Calu3 (cell line): ENCODE data around the gene UMAD1. TPM values are rescaled to one million over a fixed set of nuclear protein-coding genes. Genes with fewer than 3 reads are reported as not detected.

Source experiments
- BruUV-seq: library from RNA; stranded (reverse); fragments of 400-500 nt; replicated peaks from 2 replicates; lab custom pipeline; 2021; lab: Mats Ljungman, UMichigan
- CTCF ChIA-PET: fragments of 300-600 bp; sonication (Branson Sonifier 250); formaldehyde crosslinking; loops from one replicate; lab custom pipeline; 2022; ENCODE audit warnings: antibody characterized with exemption; lab: Charles Lee
- DNase-seq: peaks from one replicate; pipeline ENCODE4 v3.0.0; 2022
- H3K27ac Mint-ChIP-seq: one replicate; pipeline ENCODE4 v1.8.0; 2022; ENCODE audit warnings: mixed read lengths; ENCODE audit not compliant: unreplicated experiment
- H3K27me3 Mint-ChIP-seq: one replicate; pipeline ENCODE4 v1.8.0; 2022; ENCODE audit warnings: mixed read lengths; ENCODE audit not compliant: unreplicated experiment
- H3K36me3 Mint-ChIP-seq: one replicate; pipeline ENCODE4 v1.8.0; 2022; ENCODE audit warnings: mild to moderate bottlenecking, moderate library complexity, mixed read lengths; ENCODE audit not compliant: insufficient read depth, unreplicated experiment
- H3K4me1 Mint-ChIP-seq: one replicate; pipeline ENCODE4 v1.8.0; 2022; ENCODE audit warnings: mild to moderate bottlenecking, low read depth, mixed read lengths; ENCODE audit not compliant: unreplicated experiment
- H3K4me3 Mint-ChIP-seq: one replicate; pipeline ENCODE4 v1.8.0; 2022; ENCODE audit warnings: mild to moderate bottlenecking, low read depth, moderate library complexity, mixed read lengths; ENCODE audit not compliant: unreplicated experiment
- H3K9me3 Mint-ChIP-seq: one replicate; pipeline ENCODE4 v1.8.0; 2022; ENCODE audit warnings: low read depth, mixed read lengths; ENCODE audit not compliant: unreplicated experiment
- intact Hi-C: fragments of 100-400 bp; cut with micrococcal nuclease; formaldehyde crosslinking; loops from one replicate; pipeline ENCODE4 v1.10.0; 2022; ENCODE audit not compliant: unreplicated experiment
- total RNA-seq: library from RNA; stranded (reverse); gene quantifications from 2 replicates; pipeline ENCODE4 v1.2.3, GENCODE V29; 2022
- TF ChIP-seq, protein P1 (sequence below): fragments of 200-600 bp; IDR thresholded peaks from one replicate; pipeline ENCODE4 v1.8.0; 2022; ENCODE audit warnings: antibody characterized with exemption; ENCODE audit not compliant: unreplicated experiment

The UMAD1 gene
- total RNA-seq, 1 experiment from 2014 or later = 25.2 TPM

DNA sequence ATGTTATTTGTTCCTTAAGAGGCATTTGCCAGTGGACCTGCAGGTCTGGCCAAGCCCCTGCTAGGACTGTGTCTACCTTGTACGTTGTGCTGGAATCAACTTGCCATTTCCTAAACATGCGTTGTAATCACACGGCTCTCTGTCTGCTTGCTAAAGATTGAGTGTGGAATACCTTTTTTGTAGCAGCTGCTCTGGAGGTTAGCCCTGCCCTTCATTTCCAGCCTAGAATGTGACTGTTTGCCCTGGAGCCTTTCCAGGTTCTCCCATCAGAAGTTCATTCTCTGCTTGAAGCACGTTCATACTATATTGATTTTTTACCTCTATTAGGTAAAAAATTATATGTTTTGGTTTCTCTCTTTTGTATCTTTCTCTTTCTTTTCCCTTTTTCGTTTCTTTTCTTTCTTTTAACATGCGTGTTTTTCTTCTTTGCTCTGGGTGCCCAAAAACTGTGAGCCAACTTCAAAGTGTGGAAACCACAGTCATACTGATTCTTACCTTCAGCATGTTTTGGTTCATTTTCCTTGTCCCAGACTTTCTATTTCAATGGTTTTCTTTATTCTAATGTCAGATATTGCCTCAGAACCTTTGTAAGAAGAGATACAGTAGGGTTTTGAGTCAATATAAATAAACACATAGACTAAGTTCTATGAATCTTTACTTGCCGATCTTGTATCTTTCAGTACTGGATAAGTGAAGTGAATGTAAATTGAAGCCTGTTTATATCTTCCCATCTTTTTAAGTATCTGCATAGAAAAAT lies 189.7 kb downstream of the UMAD1 start:
- no peaks in the 10 kb centered on the region for H3K36me3 Mint-ChIP-seq
- intact Hi-C loops = loop anchor here (1.0 kb wide), 1 partner anchor 22 kb away; no protein-coding TSS in a partner anchor
- peaks cover under 1% of the 10 kb centered on the region for H3K9me3 Mint-ChIP-seq
- DNase-seq = peak; percentile 42
- H3K27me3 Mint-ChIP-seq = no peaks in the 10 kb centered on the region
- peaks cover 14% of the 10 kb centered on the region for H3K4me1 Mint-ChIP-seq
- TF ChIP-seq, protein P1, sequence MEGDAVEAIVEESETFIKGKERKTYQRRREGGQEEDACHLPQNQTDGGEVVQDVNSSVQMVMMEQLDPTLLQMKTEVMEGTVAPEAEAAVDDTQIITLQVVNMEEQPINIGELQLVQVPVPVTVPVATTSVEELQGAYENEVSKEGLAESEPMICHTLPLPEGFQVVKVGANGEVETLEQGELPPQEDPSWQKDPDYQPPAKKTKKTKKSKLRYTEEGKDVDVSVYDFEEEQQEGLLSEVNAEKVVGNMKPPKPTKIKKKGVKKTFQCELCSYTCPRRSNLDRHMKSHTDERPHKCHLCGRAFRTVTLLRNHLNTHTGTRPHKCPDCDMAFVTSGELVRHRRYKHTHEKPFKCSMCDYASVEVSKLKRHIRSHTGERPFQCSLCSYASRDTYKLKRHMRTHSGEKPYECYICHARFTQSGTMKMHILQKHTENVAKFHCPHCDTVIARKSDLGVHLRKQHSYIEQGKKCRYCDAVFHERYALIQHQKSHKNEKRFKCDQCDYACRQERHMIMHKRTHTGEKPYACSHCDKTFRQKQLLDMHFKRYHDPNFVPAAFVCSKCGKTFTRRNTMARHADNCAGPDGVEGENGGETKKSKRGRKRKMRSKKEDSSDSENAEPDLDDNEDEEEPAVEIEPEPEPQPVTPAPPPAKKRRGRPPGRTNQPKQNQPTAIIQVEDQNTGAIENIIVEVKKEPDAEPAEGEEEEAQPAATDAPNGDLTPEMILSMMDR = no peak
- H3K4me3 Mint-ChIP-seq = no peak overlapping the region
- CTCF ChIA-PET = interaction anchor here (0.8 kb wide), 1 partner anchor 15 kb away, joined by 3 read pairs; no protein-coding TSS in a partner anchor
- H3K27ac Mint-ChIP-seq = peak overlapping the region; percentile 23
- BruUV-seq = no TSS peak

DNA sequence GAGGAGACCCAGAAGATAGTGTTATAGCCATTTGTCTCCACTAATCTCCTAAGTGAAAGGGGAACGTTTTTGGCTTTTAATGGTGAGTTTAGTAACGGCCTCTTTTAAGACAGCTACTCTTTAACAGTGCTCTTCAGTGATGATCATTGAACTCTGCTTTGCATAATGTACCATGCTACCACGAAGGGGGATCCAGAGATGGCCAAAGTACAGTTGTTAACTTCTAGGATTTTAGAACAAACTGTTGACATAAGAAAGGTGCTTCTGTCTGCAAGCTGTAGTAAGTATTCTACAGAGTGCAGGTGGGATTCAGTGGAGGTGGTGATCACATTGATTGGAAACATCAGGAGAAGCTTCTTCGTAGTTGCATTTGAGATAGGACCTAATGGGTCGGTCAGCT lies 192.0 kb downstream of the UMAD1 start:
- H3K27me3 Mint-ChIP-seq = no peaks in the 10 kb centered on the region
- H3K36me3 Mint-ChIP-seq = no peaks in the 10 kb centered on the region
- H3K4me3 Mint-ChIP-seq = no peak overlapping the region
- no peaks in the 10 kb centered on the region for H3K9me3 Mint-ChIP-seq
- peaks cover 14% of the 10 kb centered on the region for H3K4me1 Mint-ChIP-seq
- TF ChIP-seq, protein P1 = no peak
- H3K27ac Mint-ChIP-seq = no peak overlapping the region
- intact Hi-C loops = no loop called here
- DNase-seq = no peak
- BruUV-seq = no TSS peak
- CTCF ChIA-PET = interaction anchor here (0.8 kb wide), 1 partner anchor 9 kb away, joined by 5 read pairs; no protein-coding TSS in a partner anchor

DNA sequence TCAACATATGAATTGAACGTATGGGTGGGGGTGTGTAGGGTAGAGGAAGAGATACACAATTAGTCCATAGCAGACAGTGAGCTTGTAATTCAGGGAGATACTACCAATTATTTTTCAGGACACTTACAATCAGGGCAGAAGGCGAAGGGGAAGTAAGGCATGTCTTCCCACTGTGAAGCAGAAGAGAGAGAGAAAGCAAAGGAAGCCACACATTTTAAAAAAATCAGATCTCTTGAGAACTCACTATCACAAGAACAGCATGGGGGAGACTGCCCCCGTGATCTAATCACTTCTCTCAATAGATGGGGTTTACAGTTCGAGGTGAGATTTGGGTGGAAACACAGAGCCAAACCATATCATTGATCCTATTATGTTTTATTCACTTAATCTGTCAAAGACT lies 194.2 kb downstream of the UMAD1 start:
- Mint-ChIP-seq H3K4me3 (no peak overlapping the region), H3K36me3 (no peaks in the 10 kb centered on the region), H3K27ac (no peak overlapping the region), H3K4me1 (peaks cover 10% of the 10 kb centered on the region), H3K9me3 (no peaks in the 10 kb centered on the region), H3K27me3 (no peaks in the 10 kb centered on the region)
- CTCF ChIA-PET = no interaction called here
- no peak for DNase-seq
- intact Hi-C loops = no loop called here
- BruUV-seq = no TSS peak
- TF ChIP-seq, protein P1 = no peak

DNA sequence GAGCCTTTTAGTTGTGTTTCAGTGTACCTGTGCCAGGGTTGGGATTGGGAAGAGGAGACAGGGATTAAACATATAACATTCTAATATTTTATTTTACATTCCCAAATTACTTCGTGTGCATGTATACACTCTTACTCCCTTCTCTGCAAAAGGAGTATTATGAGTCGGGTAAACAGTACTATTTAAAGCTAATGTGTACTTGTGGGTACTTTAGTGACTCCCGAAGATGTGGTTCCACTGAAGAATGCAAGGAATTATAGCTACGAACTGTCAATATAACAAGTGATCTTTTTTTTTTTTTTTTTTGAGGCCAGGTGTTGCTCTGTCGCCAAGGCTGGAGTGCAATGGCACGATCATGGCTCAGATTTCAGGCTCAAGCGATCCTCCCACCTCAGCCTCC lies 200.5 kb downstream of the UMAD1 start:
- intact Hi-C loops = no loop called here
- TF ChIP-seq, protein P1 = no peak
- Mint-ChIP-seq H3K27me3 (no peaks in the 10 kb centered on the region), H3K4me1 (no peaks in the 10 kb centered on the region), H3K36me3 (no peaks in the 10 kb centered on the region), H3K27ac (no peak overlapping the region), H3K9me3 (no peaks in the 10 kb centered on the region), H3K4me3 (no peak overlapping the region)
- no peak for DNase-seq
- CTCF ChIA-PET = interaction anchor here (0.9 kb wide), 1 partner anchor 9 kb away, joined by 5 read pairs; no protein-coding TSS in a partner anchor
- BruUV-seq = no TSS peak
